ENCODE measurements around the gene PYGM.

The PYGM gene

DNA sequence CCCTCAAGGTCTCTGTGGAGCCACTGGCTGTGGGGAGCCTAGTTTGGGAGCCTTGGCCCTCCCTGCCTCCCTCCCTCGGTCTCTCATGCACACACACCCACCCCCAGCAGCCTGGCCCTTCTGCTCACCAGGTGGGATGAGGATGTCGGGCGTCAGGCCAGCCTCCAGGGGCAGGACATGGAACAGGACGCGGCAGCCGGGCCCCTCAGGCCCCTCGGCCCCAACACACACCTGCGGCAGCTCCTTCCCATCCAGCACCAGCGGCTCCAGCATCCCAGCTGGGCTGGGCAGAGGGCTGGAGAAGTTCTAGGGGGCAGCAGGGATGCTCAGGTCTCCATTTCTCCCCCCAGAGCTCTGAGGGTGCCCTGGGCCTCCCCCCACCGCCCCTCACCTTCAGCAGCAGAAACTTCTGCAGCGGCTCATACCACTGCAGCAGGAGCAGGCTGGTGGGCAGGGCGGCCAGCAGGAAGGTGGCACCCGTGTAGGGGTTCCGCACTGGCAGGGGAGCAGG, 32.1 kb upstream of the PYGM start:
- no peak for DNase-seq (ENCODE audit: low read depth in 2 of 2)

DNA sequence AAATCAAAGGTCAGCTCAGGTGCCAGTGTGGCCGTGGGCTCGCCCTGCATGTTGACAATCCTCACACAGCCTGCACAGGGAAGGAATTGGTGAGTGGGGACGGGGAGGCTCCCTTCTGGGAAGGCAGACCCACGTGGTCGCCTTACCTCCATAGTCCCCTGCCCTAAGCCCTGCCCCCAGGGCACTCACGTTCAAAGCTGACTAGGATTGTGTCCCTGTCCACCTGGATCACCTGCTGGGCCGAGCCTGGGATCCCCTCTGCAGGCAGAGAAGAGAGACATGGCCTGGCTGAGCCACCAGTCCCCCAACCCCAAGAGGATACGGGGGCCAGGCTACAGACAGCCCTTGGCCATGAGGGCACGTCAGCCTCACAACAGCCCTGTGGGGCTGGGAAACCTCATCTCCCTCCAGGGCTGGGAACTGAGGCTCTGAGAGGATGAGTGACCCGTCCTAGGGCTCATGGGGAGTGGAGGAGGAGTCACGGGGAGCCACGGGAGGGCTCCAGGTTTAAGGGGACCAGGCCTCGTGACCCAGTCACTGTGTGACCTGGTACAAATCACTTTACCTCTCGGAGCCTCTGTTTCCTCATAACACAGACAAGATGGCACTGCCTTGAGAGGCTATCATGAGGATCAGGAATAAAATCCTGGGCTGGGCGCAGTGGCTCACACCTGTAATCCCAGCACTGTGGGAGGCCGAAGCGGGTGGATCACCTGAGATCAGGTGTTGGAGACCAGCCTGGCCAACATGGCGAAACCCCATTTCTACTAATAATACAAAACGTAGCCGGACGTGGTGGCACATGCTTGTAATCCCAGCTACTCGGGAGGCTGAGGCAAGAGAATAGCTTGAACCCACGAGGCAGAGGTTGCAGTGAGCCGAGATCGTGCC, 30.7 kb upstream of the PYGM start:
- no peak for DNase-seq (ENCODE audit: low read depth in 2 of 2)

DNA sequence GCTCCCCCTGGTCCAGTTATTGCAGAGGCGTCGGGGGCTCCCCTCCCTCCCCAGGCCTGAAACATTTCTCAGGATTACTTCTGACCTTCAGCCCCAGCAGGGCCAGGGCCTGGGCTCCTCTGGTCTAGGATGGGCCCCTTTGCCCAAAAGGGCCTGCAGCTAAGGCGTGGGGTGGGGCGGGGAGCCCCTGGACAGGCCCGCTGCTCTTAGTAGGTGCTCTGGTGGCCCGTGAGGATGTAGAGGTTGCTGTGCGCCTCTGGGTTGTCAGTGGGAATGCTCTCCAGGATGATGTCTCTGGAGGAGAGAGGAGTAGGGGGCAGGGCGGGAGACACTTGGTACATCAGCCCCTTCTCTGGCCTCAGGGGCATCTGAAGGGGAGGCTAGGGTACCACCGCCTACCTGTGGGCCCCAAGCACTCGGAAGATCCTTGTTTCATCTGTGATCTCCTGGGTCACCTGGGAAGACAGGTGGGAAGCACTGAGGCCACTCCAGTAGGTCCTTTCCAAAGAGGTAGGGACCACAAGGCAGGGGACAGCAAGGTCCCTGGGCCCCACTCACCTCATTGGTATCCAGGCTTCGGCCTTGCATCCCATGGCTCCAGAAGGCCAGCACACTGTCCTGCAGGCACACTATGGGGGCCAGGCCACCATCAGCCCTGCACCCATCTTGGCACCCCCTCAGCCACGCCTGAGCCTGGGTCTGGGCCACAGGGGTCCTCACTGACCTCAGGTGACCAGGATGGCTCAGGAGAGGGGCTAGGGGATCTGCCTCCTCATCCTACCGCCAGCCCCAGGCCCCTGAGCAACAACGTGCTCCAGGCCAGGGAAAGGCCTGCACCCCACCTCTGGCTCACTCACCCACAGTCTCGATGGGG, 29.8 kb upstream of the PYGM start:
- no peak for DNase-seq (ENCODE audit: low read depth in 2 of 2)

DNA sequence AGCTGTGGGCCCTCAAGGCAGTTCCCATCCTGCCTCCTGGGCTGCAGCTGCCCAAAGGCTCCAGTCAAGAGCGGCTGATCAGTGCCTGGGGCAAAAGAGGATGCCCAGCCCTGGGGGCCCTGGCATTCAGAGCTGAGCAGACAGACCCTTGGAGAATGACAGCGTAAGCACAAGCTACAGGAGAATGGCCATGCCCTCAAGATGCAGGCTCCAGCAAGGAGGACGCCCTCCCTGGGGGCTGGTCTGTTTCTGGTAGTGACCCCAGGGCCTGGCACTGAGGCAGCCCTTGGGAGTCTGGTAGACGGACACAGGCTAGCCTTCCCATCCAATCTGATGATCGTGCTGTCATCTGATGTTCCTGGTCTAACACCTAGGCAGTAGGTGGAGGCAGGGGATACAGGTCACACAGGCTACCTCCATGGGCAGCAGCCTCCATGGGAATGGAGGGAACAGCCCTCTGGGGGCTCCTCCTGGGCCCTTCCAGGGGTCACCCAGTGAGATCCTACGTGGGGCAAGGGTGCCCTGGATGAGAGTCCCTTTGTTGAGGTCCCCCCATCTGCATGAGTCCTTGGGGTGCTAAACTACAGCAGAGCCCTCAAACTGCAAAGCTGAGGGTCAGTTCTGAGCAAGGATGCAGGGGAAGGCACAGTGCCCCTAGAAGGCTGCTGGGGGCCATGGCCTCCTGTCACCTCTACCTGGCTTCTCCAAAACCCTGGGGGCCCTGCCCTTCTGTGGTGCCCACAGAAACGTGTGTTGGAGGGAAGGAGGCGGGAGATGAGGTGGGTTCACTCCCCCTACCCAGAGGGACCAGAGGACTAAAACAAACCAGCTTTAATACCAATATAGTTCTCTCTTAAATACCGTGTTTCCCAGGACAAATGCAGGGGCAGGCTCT, 28.8 kb upstream of the PYGM start:
- DNase-seq (ENCODE audit: low read depth in 2 of 2) = no peak

DNA sequence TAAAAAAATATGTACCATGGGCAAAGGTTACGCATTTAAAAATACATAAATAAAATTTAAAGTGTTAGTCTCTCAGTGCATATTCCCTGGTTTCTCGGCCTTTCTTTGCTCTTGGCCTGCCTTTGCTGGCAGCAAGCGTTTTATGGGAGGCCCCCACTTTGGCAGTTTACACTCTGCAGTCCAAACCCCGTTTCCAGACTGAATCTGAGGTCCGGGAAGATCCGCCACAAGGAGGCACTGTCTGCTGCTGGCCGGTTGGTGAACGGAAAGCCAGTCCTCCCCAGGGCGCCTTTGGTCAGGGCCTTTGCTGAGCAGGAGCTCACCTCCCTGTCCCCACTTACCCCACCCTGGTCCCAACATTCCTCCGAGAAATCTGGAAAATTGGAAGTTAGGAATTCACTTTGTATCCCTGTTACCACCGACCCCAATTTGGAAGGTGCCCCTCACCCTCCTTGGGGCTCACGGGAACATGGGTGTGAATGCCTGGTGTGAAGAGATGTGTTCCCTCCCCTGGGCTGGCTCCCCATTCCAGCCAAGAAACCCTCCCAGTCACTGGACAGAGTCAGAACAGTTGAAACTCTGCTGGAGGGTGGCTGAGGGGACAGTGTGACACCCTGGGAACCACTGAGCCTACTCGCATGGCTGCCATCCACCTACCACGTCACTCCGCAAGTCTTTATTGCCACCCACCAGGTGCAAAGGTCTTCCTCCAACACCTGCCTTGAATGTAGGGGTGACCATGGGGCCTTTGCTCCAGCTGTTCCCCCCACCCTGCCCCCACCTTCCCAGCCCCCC, 27.9 kb upstream of the PYGM start:
- no peak for DNase-seq (ENCODE audit: low read depth in 2 of 2)

DNA sequence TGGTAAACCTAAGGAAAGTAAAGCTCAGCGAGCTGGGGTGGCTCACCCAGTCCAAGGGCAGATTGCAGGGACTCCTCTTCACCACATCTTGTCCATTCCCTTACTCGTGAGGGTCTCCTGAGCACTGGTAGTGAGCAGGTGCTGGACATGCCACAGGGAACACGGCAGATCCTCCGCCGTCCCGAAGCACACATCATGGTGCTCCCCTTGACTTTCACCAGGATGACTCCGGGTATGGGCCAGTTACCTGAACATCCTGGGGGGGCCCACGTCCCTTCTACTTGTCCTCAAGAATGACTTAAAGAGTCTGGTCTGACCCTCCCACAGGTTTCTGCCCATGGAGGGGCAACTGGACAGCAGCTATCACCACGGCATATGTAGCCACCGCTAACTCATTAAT, 26.5 kb upstream of the PYGM start:
- no peak for DNase-seq (ENCODE audit: low read depth in 2 of 2)

DNA sequence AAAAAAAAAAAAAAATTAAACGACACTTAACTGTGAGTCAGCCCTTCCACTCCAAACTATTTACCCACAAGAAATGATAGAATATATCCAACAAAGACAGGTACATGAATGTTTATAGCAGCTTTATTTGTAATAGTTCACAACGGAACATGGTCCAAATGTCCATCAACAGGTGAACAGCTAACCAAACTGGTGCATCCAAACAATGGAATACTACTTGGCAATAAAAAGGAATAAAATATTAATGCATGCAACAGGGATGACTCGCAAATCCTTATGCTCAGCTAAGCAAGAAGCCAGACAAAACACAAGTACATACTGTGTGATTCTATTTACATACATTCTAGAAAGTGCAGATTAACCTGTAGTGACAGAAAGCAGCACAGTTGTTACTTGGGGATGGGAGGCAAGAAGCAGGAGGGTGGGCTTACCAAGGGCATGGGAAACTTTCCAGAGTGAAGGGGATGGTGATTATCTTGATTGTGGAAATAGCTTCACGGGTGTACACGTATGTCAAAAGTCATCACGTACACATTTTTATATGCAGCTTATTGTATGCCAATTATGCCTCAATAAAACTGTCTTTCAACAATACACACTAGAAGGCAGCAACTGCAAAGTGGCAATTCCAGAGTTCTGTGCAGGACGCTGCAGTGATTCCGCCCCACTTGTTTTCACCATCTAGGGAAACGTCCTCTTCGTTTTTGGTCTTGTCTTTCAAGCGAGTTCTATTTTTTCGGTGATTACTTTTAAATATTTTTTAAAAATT, 25.2 kb upstream of the PYGM start:
- DNase-seq (ENCODE audit: low read depth in 2 of 2) = no peak

DNA sequence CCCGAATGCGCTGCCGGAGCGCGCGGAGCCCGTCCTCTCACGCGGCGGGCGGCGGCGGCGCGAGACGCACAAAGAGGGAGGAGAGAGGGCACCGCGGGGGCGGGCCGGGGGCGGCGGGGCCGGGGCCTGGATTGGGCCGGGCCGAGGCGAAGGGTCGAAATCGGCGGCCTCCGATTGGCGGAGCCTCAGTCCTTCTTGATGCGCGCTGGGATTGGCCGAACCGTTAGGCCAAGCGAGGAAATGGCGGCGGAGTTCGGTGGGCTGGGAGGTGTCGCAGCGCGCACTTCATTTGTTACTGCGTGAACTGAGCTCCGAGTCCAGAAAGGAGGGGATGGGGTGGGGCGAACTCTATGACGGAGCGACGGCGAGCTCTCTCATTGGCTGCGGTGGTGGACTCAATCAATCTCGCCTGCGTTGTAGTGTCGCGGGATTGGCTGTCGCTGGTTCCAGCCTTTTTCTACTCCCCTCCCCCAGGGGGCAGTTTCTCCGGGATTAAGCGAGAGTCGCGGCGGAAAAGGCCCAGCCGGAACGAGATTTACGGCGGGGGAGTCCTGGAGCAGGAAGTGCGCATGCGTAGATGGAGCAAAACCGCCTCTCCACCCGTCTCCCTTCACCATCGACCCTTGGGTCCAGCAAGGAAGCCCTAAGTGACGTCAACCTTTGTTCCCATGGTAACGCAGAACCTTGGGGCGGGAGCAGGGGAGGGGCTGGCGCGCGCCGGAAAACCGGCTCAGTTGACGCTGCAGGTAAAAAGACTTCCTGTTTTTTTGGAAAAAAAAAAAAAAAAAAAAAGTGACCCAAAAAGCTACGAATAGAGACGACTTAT, 18.9 kb upstream of the PYGM start, which contains the start of gene SF1:
Gene SF1 (minus strand): TSS at position 70 of the 826 bp plus-strand sequence. CDS start 150 bp downstream, outside the sequence.
- peak; percentile 98 to 99 for DNase-seq (ENCODE audit: low read depth in 2 of 2)

DNA sequence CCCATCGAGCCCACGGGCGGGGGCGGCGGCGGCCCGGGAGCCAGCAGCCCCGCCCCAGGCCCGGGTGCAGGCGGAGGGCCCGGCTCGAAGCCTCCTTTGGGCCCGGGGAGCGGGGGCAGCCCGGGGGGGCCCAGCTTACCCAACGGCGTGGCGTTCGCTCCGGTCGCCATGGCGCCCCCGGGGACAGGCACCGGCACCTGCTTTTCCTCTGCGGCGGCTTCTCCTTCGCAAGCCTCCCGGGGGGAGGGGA, 18.4 kb upstream of the PYGM start:
- DNase-seq (ENCODE audit: low read depth in 2 of 2) = no peak

DNA sequence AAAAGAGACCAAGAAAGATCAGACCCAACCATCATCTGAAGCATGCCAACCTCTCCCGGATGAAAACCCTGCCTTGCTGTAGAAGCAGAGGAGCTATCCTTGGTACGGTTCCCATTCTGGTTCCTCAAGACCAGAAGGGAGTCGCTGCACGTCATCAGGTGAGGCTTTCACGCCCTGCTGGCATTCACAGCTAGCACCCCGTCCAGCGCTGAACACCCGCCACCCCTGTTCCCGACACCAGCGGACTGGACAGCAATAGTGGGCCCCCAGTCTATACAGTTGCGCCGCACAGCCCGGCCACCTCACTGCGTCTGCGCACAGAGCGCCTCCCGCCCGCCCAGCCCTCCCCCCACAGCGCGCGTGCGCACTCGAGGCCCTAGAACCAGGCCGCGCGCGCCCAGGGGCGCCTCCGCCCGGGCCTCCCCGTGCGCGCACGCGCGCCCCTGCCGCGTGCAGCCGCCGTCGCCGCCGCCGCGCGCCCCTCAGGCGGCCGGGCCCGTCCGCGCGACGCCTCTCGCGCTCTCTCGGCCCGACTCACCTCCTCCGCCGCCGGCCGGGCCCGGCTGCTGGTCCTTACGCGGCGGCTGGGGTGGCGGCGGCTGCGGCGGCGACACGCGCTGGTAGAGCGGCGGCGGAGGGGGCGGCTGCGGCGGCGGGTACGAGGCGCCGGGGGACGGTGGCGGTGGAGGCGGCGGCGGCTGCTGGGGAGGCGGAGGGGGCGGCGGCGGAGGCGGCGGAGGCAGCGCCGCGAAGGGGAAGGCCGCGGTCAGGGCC, 17.9 kb upstream of the PYGM start:
- peak; percentile 68 to 74 for DNase-seq (ENCODE audit: low read depth in 2 of 2)

DNA sequence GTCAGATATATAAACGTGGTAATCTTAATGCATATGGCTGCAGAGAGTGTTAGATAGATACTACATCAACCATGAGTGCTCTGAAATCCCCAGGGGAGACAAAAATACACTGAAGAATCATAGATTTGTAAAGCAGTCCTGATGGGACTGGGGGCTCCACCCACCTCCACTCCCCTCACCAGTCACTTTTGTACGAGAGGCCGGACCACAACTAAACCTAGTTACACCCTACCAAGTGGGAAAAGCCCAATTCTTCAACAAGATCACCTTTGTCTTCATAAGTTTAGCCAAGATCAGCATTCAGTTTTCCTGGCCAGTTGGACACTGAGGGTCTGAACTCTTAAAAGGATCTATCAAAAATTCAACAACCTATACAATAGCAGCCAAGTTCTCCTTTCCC, 17.1 kb upstream of the PYGM start:
- DNase-seq (ENCODE audit: low read depth in 2 of 2) = no peak

DNA sequence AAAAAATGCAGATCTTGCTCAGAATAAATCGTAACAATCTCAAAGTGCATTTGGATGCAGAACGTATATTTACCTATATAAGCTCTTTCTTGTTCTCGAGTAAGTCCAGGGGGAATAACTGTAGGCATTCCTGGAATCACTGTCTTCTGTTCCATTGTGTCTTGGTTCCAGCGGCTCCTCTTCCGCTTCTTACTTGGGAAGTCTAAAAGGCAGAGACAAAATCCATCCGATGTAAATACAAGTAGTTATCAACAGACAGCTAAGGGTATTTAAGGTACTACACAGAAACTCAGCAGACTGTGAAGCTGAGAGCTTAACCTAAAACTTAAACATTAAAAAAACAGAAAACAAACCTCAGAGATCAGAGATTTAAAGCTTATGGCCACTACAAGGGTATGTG, 16.7 kb upstream of the PYGM start:
- no peak for DNase-seq (ENCODE audit: low read depth in 2 of 2)

DNA sequence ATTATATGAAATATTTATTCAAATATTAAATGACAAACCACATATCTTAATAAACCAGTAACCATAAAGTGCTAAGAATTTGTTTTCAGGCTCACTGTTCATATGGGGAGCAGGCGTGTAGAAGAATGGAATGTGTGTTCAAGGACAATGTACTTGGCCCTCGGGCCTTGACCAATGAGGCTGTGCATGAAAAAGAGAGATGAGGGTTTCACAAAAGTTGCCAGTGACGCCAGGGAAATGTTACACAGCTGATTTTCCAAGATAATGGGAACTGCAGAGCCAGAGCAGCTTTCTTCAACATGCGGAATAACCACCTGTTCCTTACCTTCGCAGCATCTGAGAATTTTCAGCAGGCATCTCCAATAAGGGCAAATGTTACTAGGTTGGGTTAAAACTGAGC, 14.4 kb upstream of the PYGM start:
- DNase-seq (ENCODE audit: low read depth in 2 of 2) = no peak

DNA sequence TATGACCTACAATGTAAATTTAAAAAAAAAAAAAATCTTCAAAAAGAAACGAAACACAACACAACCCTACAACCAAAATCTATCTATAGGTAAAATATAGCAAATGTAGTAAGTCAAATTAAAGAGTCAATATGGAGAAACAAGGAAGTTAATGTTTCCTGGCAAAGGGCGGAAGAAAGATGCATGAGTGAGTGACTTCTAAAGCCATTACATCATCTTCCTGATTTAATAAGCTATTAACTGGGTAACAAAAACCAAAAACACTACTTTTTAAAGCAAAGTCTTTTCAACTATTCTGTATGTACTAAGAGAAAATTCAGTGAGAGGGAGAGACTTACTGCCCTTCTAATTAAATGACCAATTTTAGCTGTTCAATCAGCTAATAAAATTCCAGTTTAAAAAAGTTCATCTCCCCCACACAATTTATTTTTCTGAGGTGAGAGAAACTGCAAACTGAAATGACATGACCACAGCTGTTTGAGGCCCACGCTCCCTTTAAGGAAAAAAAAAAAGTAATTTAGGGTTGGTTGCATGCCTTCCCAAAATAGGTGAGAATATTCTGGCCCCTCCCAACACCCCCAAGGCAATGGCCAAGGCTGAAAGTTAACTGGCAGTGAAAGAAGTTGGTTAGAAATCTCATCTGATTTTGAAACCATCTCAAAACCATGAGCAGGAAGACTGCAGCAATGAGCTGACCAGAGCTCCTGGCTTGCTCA, 12.7 kb upstream of the PYGM start:
- no peak for DNase-seq (ENCODE audit: low read depth in 2 of 2)

DNA sequence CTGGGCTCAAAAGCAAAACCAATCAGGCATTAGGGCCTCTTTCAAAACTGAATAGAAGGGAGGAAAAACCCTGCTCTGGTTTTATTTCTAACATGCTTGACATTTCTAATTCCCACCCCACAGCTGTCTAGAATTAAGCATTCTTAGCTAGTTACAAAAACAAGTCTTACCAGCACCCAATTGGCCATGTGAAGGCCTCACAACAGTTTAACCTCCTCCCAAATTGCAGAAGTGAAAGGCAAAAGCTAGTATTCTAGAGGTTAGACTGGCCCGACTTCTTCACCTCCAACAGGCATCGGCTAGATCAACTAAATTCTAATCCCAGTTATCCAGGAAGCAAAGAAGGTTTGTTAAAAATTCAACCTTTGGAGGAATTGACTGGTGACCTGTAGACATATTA, 12.1 kb upstream of the PYGM start:
- DNase-seq (ENCODE audit: low read depth in 2 of 2) = no peak

DNA sequence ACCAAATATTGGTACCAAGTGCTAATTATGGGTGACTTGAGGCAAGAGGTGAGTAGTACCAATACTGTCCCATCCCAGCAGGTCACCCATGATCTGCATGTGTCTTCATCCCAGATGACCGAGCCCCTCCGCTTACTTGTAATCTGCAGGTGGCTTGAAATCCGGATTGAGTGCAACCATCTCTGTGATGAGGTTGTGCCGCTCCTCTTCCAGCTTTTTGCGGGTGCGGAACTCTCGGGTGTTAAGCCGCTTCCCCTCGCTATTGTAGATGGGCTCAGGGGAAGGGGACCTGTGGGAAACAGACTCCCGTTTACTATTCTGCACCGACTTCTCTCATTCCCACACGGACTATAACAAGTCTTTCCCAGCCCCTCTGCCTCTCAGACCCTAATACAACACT, 10.3 kb upstream of the PYGM start:
- no peak for DNase-seq (ENCODE audit: low read depth in 2 of 2)

DNA sequence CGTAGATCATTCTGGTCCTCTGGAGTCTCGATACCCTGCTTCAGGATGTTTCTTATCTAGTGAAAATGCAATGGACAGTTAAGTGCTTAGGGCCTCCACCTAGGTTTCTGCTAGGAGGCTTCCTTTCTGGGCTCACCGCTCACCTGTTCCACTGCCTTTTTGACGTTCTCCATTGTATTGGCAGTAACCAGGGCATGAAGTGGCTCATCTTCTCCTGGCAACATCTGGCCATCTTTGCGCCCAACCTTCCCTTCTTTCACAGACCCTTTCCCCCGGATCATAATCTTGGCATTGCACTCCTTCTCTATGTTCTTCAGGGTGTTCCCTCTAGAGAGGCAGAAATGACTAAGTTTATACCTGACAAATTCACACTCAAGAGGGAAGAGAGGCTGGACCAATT, 9.5 kb upstream of the PYGM start:
- DNase-seq (ENCODE audit: low read depth in 2 of 2) = no peak

DNA sequence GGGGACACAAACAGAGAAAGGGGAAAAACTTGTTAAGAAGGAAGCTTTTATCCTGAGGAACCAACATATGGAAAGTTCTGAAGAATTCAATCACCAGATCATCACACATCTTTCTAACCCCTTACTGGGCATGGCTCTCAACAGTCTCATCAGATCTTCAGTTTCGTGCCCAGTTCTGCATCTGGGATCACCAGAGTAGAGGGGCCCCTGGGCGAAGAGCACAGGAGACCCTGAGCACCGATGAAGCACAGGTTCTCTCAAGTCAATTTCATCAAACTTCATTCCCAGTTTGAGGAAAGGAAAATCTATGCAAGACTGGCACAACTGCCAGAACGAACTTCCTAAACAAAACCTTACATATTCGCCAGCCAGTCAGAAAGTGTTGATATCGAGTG, 8.5 kb upstream of the PYGM start:
- DNase-seq (ENCODE audit: low read depth in 2 of 2) = no peak
